Spleen (tissue), 7 donors: ENCODE results near the gene TTC28.

Source experiments
- CTCF ChIP-seq, 11 experiments: fragments of 200-600 bp in 7 of 11; fragments of 450-650 bp in 4 of 11; sonication (generic) in 4 of 11; IDR thresholded peaks in 8 of 11; conservative IDR thresholded peaks in 3 of 11; 1 replicate in 7 of 11; 2 replicates in 4 of 11; pipeline versions ENCODE4 v1.4.0 to v1.8.0; 2016 to 2021; ENCODE audit warnings: antibody characterized with exemption in 11 of 11, inconsistent platforms in 4 of 11, mild to moderate bottlenecking in 1 of 11
- POLR2A ChIP-seq, 3 donors: fragments of 450-650 bp; IDR thresholded peaks; one replicate each; pipeline ENCODE4 v1.5.1; 2017; ENCODE audit warnings: antibody characterized with exemption in 3 of 3, mild to moderate bottlenecking in 1 of 3
- POLR2AphosphoS5 ChIP-seq, 3 donors: sonication (generic); formaldehyde crosslinking; IDR thresholded peaks; one replicate each; pipeline ENCODE4 v1.5.1; 2017; ENCODE audit warnings: antibody characterized with exemption in 3 of 3
- donor health status: DM: no; HTN: no; CAD: no; lungs with moderate emphysema.
- donor health status: DM: no; HTN: no; CAD: no.
- donor health status: DM: no; HTN: no; CAD: no.

- TF ChIP-seq POLR2A (IDR thresholded peaks at IDR 0.05) (no peak), CTCF (IDR thresholded peaks at IDR 0.05 in 8 of 11, conservative IDR thresholded peaks at IDR 0.05 in 3 of 11) (no peak), POLR2AphosphoS5 (IDR thresholded peaks at IDR 0.05) (no peak)
Observed at GRCh38 chr22:27930331-27931060, 749.1 kb downstream of the TTC28 start.
